ENCODE results near the gene ANKRD6. TPM values are rescaled to one million over a fixed set of nuclear protein-coding genes. Genes with fewer than 3 reads are reported as not detected.

Gene ANKRD6
- total RNA-seq, 1 donor, result 1.3 TPM

DNA sequence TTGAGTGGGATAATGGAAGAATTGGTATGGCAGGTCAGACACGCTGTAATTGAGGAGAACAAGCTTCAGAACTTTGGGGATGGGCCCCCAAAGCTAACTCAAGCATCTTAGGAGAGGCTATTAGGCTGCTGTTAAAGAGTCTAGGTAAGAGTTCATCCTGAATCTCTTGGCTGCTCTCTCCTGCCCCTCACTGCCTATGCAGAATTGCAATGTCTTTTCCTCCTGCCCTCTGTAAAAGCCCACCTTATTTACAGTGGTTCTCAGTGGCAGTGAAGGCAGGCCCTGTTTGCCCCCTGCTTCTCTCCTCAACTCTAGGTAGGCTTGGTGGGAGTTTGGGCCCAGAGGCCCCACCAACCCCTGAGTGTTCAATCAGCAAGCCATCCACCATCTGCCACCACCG, 150.6 kb downstream of the ANKRD6 start:
- no peak for DNase-seq (ENCODE audit: low read depth)
- TF ChIP-seq, protein P1, sequence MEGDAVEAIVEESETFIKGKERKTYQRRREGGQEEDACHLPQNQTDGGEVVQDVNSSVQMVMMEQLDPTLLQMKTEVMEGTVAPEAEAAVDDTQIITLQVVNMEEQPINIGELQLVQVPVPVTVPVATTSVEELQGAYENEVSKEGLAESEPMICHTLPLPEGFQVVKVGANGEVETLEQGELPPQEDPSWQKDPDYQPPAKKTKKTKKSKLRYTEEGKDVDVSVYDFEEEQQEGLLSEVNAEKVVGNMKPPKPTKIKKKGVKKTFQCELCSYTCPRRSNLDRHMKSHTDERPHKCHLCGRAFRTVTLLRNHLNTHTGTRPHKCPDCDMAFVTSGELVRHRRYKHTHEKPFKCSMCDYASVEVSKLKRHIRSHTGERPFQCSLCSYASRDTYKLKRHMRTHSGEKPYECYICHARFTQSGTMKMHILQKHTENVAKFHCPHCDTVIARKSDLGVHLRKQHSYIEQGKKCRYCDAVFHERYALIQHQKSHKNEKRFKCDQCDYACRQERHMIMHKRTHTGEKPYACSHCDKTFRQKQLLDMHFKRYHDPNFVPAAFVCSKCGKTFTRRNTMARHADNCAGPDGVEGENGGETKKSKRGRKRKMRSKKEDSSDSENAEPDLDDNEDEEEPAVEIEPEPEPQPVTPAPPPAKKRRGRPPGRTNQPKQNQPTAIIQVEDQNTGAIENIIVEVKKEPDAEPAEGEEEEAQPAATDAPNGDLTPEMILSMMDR (IDR thresholded peaks at IDR 0.05; ENCODE audit: insufficient read depth, low read depth, low read length), result no peak
- no peak overlapping the region for H3K4me3 ChIP-seq (ENCODE audit: low read depth, low read length)

DNA sequence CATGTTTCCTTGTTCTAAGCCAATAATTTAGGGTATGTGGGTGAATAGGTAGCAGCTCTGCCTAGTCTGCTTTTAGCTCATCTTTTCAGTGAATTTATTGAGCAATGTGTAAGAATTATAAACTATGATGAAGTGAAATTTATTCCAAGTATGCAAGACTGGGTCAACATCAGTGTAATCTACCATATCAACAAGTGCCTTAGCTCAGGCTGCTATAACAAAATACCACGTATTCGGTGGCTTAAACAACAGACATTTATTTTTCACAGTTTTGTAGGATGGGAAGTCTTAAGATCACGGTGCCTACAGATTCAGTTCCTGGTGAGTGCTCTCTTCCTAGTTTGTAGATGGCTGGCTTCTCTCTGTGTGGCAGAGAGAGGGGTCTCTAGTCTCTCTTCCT, 151.6 kb downstream of the ANKRD6 start:
- TF ChIP-seq, protein P1 (IDR thresholded peaks at IDR 0.05; ENCODE audit: insufficient read depth, low read depth, low read length), result no peak
- no peak for DNase-seq (ENCODE audit: low read depth)
- H3K4me3 ChIP-seq (ENCODE audit: low read depth, low read length), result no peak overlapping the region

DNA sequence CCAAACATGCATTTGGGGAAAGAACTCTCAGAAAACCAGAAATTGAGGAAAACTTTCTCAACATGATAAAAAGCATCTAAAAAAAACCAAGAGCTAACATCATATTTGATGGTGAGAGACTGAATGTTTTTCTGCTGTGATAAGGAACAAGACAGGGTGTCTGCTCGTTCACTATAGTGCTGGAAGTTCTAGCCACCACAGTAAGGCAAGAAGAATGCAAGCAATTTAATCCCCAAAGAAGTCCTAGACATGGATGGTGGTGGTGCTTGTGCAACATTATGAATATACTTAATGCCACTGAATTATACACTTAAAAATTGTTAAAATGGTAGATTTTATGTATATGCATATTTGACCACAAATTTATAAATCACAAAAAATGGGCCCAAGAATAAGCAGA, 152.2 kb downstream of the ANKRD6 start:
- TF ChIP-seq, protein P1 (IDR thresholded peaks at IDR 0.05; ENCODE audit: insufficient read depth, low read depth, low read length), result no peak
- H3K4me3 ChIP-seq (ENCODE audit: low read depth, low read length), result no peak overlapping the region
- no peak for DNase-seq (ENCODE audit: low read depth)

DNA sequence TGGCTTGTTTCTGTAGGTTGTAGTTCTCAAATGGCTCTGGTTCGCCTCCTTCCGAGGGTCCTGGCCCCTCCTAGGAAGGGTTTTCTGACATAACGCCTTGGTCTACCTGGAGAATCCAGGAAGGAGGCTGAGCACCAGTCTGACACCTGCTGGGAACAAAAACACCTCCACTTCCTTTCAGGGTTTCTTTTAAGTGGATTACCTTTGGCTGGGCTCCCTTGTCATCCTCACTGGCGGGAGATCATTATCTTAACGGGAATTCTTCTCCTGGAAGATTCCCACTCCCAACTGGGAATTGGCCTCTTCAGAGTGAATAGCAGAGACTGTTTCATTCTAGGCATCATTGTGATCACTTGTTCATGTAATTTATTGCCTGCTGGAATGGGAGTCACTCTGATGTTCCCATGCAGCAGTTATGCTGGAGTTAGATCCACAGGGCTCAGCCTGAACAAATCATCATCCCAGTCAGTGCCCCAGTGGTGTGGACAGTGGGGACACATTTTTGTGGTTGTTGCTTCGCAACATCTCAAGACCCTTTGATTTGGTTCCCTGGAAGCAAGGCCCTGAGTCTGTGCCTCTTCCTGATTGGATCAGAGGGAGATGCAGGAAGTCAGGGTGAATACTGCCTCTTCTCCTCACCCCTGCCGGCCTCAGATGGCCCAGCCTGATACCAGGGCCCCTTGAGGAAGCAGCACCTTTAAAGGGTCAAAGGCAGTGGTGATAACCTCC, 156.5 kb downstream of the ANKRD6 start:
- TF ChIP-seq, protein P1 (IDR thresholded peaks at IDR 0.05; ENCODE audit: insufficient read depth, low read depth, low read length), result no peak
- no peak overlapping the region for H3K4me3 ChIP-seq (ENCODE audit: low read depth, low read length)
- no peak for DNase-seq (ENCODE audit: low read depth)

DNA sequence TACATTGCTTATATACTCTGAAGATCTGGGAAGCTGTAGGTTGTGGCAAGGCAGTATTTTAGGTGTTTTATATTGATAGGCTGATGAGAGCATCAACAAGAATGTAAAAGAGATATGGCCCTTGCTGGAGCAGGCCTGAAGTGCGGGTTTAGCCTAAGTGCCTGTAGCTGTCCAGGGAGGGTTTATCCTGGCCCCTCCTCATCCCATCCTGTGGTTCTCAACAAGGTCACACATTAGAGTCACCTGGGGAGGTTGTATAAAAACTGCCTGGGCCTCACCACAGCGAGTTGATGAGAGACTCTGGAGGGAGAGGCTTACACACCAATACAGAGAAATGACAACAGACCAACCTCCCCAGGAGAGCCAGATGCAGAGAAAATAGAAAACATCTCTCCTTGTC, 157.2 kb downstream of the ANKRD6 start:
- DNase-seq (ENCODE audit: low read depth), result no peak
- TF ChIP-seq, protein P1 (IDR thresholded peaks at IDR 0.05; ENCODE audit: insufficient read depth, low read depth, low read length), result no peak

DNA sequence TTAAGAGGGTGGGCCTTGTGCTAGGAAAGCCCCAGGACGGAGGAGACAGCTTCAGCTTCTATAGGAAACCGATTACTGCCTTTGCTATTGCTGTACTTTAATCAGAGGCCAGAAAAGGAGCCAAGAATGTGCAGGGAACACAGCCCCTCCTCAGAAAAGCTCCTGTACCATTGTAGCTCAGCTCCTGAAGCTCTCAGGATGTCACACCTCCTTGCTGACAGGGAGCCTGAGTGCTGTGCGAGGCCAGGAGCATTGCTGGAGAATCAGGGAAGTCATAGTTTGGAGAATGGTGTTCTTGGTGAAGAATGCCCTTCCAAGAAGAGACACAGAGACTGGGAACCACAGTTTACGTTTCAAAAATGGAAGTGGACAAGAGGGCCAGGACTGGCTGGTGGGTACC, 158.8 kb downstream of the ANKRD6 start:
- TF ChIP-seq, protein P1 (IDR thresholded peaks at IDR 0.05; ENCODE audit: insufficient read depth, low read depth, low read length), result no peak
- DNase-seq (ENCODE audit: low read depth), result no peak

More for the DNA sequence above, 157.2 kb downstream of the ANKRD6 start:
- no peak overlapping the region for H3K4me3 ChIP-seq (ENCODE audit: low read depth, low read length)

DNA sequence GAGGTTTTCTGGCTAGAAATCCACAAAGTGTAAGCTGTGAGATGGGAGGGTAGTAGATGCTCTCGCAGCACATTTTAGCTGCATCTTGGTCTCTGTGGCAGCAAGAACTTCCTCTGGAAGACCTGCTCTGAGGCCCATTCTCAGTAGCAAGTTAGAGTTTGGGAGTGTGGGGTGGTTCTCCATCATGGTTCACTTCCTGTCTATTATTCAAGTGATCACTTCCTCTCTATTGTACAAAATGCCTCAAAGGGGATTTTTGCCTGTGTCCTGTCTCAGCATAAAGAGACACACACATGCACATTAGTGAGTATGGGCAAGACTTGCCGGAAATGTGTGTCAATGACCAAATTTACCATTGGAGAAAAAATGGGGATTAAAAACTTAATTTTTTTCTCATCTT, 163.1 kb downstream of the ANKRD6 start:
- DNase-seq (ENCODE audit: low read depth), result no peak
- TF ChIP-seq, protein P1 (IDR thresholded peaks at IDR 0.05; ENCODE audit: insufficient read depth, low read depth, low read length), result no peak

More for the DNA sequence above, 158.8 kb downstream of the ANKRD6 start:
- no peak overlapping the region for H3K4me3 ChIP-seq (ENCODE audit: low read depth, low read length)

More for the DNA sequence above, 163.1 kb downstream of the ANKRD6 start:
- H3K4me3 ChIP-seq (ENCODE audit: low read depth, low read length), result no peak overlapping the region

All from fibroblast of villous mesenchyme (primary cell).